B cell (primary cell): ENCODE data around the gene UNC5A. TPM values are rescaled to one million over a fixed set of nuclear protein-coding genes. Genes with fewer than 3 reads are reported as not detected.

Source experiments
- ATAC-seq: fragments of 200-7000 bp; cut with Tn5 transposase; one replicate; pipeline ENCODE4 v1.10.0; 2021; ENCODE audit warnings: low read depth, mild to moderate bottlenecking, moderate number of reproducible peaks, moderate library complexity
- CTCF ChIA-PET: fragments of 350-600 bp; sonication (Branson Sonifier 250); formaldehyde crosslinking; loops from one replicate; lab custom pipeline; 2021; ENCODE audit warnings: antibody characterized with exemption, inconsistent platforms; lab: Charles Lee
- POLR2A ChIA-PET: fragments of 350-600 bp; sonication (Branson Sonifier 250); formaldehyde crosslinking; loops from one replicate; lab custom pipeline; 2021; ENCODE audit warnings: antibody characterized with exemption; lab: Charles Lee
- DNase-seq: peaks from one replicate; pipeline ENCODE4 v3.0.0; 2013
- H2AFZ ChIP-seq: 2 replicates; pipeline ENCODE4 v1.6.1; 2012; ENCODE audit warnings: mild to moderate bottlenecking, low read depth, low read length; ENCODE audit not compliant: insufficient read depth, poor library complexity, severe bottlenecking
- H3K27ac ChIP-seq, 2 donors: 1 replicate in 1 of 2; 2 replicates in 1 of 2; pipeline ENCODE4 v1.5.1; 2012 to 2013; ENCODE audit warnings: low read length in 2 of 2, mild to moderate bottlenecking in 2 of 2, moderate library complexity in 1 of 2
- H3K27me3 ChIP-seq, 4 experiments: fragments of 200-600 bp in 1 of 4; sonication (generic) in 1 of 4; replicated peaks in 1 of 4; 1 replicate in 2 of 4; 2 replicates in 2 of 4; pipeline versions ENCODE4 v1.6.1 to v1.7.0; 2013 to 2016; ENCODE audit warnings: low read length in 3 of 4, mild to moderate bottlenecking in 2 of 4, mixed read lengths in 1 of 4, moderate library complexity in 1 of 4; ENCODE audit not compliant: insufficient read depth in 4 of 4, control insufficient read depth in 3 of 4; ENCODE audit errors: control extremely low read depth in 1 of 4
- H3K36me3 ChIP-seq, 2 experiments: replicated peaks in 1 of 2; 1 replicate in 1 of 2; 2 replicates in 1 of 2; pipeline versions ENCODE4 v1.6.1 to v1.7.1; 2013; ENCODE audit warnings: low read length in 1 of 2; ENCODE audit not compliant: insufficient read depth in 2 of 2, control insufficient read depth in 1 of 2; ENCODE audit errors: control extremely low read depth in 1 of 2, extremely low read depth in 1 of 2
- H3K4me1 ChIP-seq, 2 donors: fragments of 200-600 bp in 1 of 2; sonication (generic) in 1 of 2; 1 replicate in 1 of 2; 2 replicates in 1 of 2; pipeline versions ENCODE4 v1.5.1 to v1.6.1; 2013 to 2017; ENCODE audit warnings: low read length in 2 of 2; ENCODE audit not compliant: control insufficient read depth in 2 of 2, insufficient read depth in 2 of 2
- H3K4me2 ChIP-seq: replicated peaks from 2 replicates; pipeline ENCODE3; 2012; ENCODE audit warnings: mild to moderate bottlenecking, low read depth, low read length; ENCODE audit not compliant: poor library complexity, severe bottlenecking
- H3K4me3 ChIP-seq, 5 experiments: fragments of 200-600 bp in 1 of 5; sonication (generic) in 1 of 5; 1 replicate in 3 of 5; 2 replicates in 2 of 5; pipeline versions ENCODE4 v1.5.1 to v1.7.0; 2011 to 2016; ENCODE audit warnings: low read length in 4 of 5, mild to moderate bottlenecking in 4 of 5, low read depth in 2 of 5, control low read depth in 1 of 5, moderate library complexity in 1 of 5; ENCODE audit not compliant: insufficient read depth in 1 of 5; ENCODE audit errors: control extremely low read depth in 1 of 5, extremely low read depth in 1 of 5
- H3K79me2 ChIP-seq: fragments of 200-600 bp; sonication (generic); one replicate; pipeline ENCODE4 v1.6.0; 2016; ENCODE audit warnings: low read length; ENCODE audit not compliant: control insufficient read depth, insufficient read depth
- H3K9ac ChIP-seq: fragments of 200-600 bp; sonication (generic); 2 replicates; pipeline ENCODE4 v1.6.1; 2017; ENCODE audit warnings: mild to moderate bottlenecking, low read length, moderate library complexity
- H3K9me3 ChIP-seq, 3 donors: one replicate each; pipeline versions ENCODE4 v1.6.1 to v1.7.1; 2013; ENCODE audit warnings: low read length in 2 of 3; ENCODE audit not compliant: control insufficient read depth in 2 of 3, insufficient read depth in 1 of 3; ENCODE audit errors: control extremely low read depth in 1 of 3
- H4K20me1 ChIP-seq: 2 replicates; pipeline ENCODE4 v1.6.0; 2012; ENCODE audit warnings: mild to moderate bottlenecking, low read length; ENCODE audit not compliant: insufficient read depth, control insufficient read depth, poor library complexity, severe bottlenecking
- H3K27ac Mint-ChIP-seq: one replicate; pipeline ENCODE4 v1.8.0; 2021; ENCODE audit warnings: mixed read lengths
- H3K27me3 Mint-ChIP-seq: one replicate; pipeline ENCODE4 v1.8.0; 2021; ENCODE audit warnings: mixed read lengths
- H3K4me1 Mint-ChIP-seq: one replicate; pipeline ENCODE4 v1.8.0; 2021; ENCODE audit warnings: mixed read lengths
- H3K4me3 Mint-ChIP-seq: one replicate; pipeline ENCODE4 v1.8.0; 2021; ENCODE audit warnings: mixed read lengths
- H3K9me3 Mint-ChIP-seq: one replicate; pipeline ENCODE4 v1.8.0; 2022; ENCODE audit warnings: mixed read lengths; ENCODE audit not compliant: insufficient read depth
- EZH2 ChIP-seq: IDR thresholded peaks from 2 replicates; pipeline ENCODE4 v1.6.1; 2012; ENCODE audit warnings: borderline replicate concordance, low read depth, mild to moderate bottlenecking, moderate library complexity, low read length; ENCODE audit not compliant: insufficient read depth, poor library complexity, severe bottlenecking
- WGBS: methylation state at CpG from one replicate; pipeline ENCODE4 v1.1.5; 2013; ENCODE audit warnings: missing lambda C conversion rate; ENCODE audit not compliant: insufficient coverage; 5-methylcytosine and 5-hydroxymethylcytosine counted together
- intact Hi-C: fragments of 100-400 bp; cut with micrococcal nuclease; formaldehyde crosslinking; loops from one replicate; pipeline ENCODE4 v1.10.0; 2022
- polyA plus RNA-seq: library from polyadenylated mRNA; depleted of rRNA; stranded (reverse); fragments of >200 nt; gene quantifications from 2 replicates; pipeline ENCODE4 v1.2.3, GENCODE V29; 2012
- total RNA-seq, 2 donors: library from RNA; stranded (reverse); fragments of 120-200 nt in 1 of 2; gene quantifications; 1 replicate in 1 of 2; 2 replicates in 1 of 2; pipeline versions ENCODE4 v1.2.3 to v1.2.4, GENCODE V29; 2013 to 2022
- TF ChIP-seq, protein P1 (sequence below): fragments of 200-600 bp; IDR thresholded peaks from one replicate; pipeline ENCODE4 v1.8.0; 2022; ENCODE audit warnings: antibody characterized with exemption, mild to moderate bottlenecking

The UNC5A gene
- total and polyA plus RNA-seq, 2 donors (not counting 1 experiment from before 2014, with no cell fraction given): not detected

DNA sequence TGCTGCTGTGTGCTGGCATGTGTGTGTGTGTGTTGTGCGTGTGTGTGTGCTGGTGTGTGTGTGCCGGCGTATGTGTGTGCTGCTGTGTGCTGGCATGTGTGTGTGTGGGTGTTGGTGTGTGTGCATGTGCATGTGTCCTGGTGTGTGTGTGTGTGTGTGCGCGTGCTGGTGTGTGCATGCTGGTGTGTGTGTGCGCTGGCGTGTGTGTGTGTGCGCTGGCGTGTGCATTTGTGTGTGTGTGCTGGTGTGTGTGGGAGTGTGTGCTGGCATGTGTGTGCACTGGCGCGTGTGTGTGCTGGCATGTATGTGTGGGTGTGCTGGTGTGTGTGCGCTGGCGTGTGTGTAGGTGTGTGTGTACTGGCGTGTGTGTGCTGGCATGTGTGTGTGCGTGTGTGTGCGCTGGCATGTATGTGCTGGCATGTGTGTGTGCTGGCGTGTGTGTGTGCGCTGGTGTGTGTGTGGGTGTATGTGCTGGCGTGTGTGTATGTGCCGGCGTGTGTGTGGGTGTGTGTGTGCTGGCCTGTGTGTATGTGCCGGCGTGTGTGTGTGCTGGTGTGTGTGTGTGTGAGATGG, 20.1 kb downstream of the UNC5A start:
- Histone ChIP-seq H3K9me3 (peaks cover 0 to 14% (median 0%) of the 10 kb centered on the region in 3 donors), H3K27ac (no peak overlapping the region), H3K4me3 (no peak overlapping the region), H3K9ac (no peak overlapping the region), H3K27me3 (peaks cover 0 to 8% (median 0%) of the 10 kb centered on the region in 4 experiments), H4K20me1 (no peaks in the 10 kb centered on the region), H2AFZ (no peak overlapping the region), H3K4me1 (no peaks in the 10 kb centered on the region), H3K4me2 (no peak overlapping the region), H3K36me3 (no peaks in the 10 kb centered on the region), H3K79me2 (no peaks in the 10 kb centered on the region)
- no peaks in the 10 kb centered on the region for H3K9me3 Mint-ChIP-seq
- ChIA-PET CTCF (no interaction called here), POLR2A (no interaction called here)
- ATAC-seq (no peak), DNase-seq (no peak)
- TF ChIP-seq EZH2: no peak
- TF ChIP-seq, protein P1, sequence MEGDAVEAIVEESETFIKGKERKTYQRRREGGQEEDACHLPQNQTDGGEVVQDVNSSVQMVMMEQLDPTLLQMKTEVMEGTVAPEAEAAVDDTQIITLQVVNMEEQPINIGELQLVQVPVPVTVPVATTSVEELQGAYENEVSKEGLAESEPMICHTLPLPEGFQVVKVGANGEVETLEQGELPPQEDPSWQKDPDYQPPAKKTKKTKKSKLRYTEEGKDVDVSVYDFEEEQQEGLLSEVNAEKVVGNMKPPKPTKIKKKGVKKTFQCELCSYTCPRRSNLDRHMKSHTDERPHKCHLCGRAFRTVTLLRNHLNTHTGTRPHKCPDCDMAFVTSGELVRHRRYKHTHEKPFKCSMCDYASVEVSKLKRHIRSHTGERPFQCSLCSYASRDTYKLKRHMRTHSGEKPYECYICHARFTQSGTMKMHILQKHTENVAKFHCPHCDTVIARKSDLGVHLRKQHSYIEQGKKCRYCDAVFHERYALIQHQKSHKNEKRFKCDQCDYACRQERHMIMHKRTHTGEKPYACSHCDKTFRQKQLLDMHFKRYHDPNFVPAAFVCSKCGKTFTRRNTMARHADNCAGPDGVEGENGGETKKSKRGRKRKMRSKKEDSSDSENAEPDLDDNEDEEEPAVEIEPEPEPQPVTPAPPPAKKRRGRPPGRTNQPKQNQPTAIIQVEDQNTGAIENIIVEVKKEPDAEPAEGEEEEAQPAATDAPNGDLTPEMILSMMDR: no peak
- no peaks in the 10 kb centered on the region for H3K4me1 Mint-ChIP-seq
- H3K4me3 Mint-ChIP-seq: no peak overlapping the region
- peaks cover 17% of the 10 kb centered on the region for H3K27me3 Mint-ChIP-seq
- H3K27ac Mint-ChIP-seq: no peak overlapping the region
- WGBS: 92% methylated on average over 18 of the region's 23 CpGs
- intact Hi-C loops: no loop called here

DNA sequence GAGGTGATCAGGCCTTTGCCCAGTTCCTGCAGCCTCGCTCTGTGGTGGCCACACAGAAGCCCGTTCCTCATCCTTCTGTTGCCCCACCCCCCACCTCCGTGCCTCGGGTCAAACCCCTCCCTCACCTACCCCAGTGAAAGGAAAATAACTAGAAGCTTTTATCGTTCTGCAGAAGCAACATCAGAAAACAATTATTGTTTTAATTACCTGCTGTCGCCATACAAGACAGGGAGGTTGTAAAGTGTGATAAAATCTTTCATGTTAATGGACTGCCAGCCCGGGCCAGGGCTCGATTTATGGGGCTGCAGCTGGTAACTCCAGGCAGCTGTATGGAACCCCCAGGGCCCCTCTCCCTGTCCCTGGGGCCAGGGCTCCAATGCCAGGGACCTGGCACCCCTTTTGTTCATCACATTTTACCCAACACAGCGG, 20.6 kb downstream of the UNC5A start:
- DNase-seq (no peak), ATAC-seq (no peak)
- peaks cover 0 to 8% (median 0%) of the 10 kb centered on the region in 4 experiments for H3K27me3 ChIP-seq
- H2AFZ ChIP-seq: no peak overlapping the region
- ChIA-PET POLR2A (no interaction called here), CTCF (no interaction called here)
- peaks cover 0 to 14% (median 0%) of the 10 kb centered on the region in 3 donors for H3K9me3 ChIP-seq
- no peak for TF ChIP-seq EZH2
- TF ChIP-seq, protein P1: no peak
- no peak overlapping the region for H3K4me2 ChIP-seq
- no peaks in the 10 kb centered on the region for H3K36me3 ChIP-seq
- H3K4me1 Mint-ChIP-seq: no peaks in the 10 kb centered on the region
- H3K9ac ChIP-seq: no peak overlapping the region
- H4K20me1 ChIP-seq: no peaks in the 10 kb centered on the region
- H3K79me2 ChIP-seq: no peaks in the 10 kb centered on the region
- WGBS: 63% methylated on average over 4 of the region's 9 CpGs
- no peak overlapping the region for H3K4me3 Mint-ChIP-seq
- H3K27me3 Mint-ChIP-seq: peaks cover 22% of the 10 kb centered on the region
- intact Hi-C loops: no loop called here
- H3K4me1 ChIP-seq: no peaks in the 10 kb centered on the region
- no peak overlapping the region for H3K27ac ChIP-seq
- no peaks in the 10 kb centered on the region for H3K9me3 Mint-ChIP-seq
- no peak overlapping the region for H3K27ac Mint-ChIP-seq
- H3K4me3 ChIP-seq: no peak overlapping the region
